Right cardiac atrium (tissue), 5 donors: ENCODE results near the gene FOXP1. TPM values are rescaled to one million over a fixed set of nuclear protein-coding genes. Genes with fewer than 3 reads are reported as not detected.

Source experiments
- ATAC-seq, 2 donors: fragments of 200-7000 bp; cut with Tn5 transposase; one replicate each; pipeline versions ENCODE4 v1.8.0 to v1.9.1; 2020; ENCODE audit warnings: moderate library complexity in 2 of 2, mild to moderate bottlenecking in 1 of 2
- DNase-seq, 3 donors: peaks; one replicate each; pipeline ENCODE4 v3.0.0-alpha.2; 2020
- H3K27ac ChIP-seq: one replicate; pipeline ENCODE4 v1.5.1; 2013; ENCODE audit warnings: mild to moderate bottlenecking, low read length, control low read depth, moderate library complexity
- H3K27me3 ChIP-seq: one replicate; pipeline ENCODE4 v1.6.1; 2013; ENCODE audit not compliant: control insufficient read depth, insufficient read depth
- H3K4me1 ChIP-seq: one replicate; pipeline ENCODE4 v1.6.1; 2013; ENCODE audit warnings: low read length; ENCODE audit not compliant: control insufficient read depth, insufficient read depth
- H3K4me3 ChIP-seq: one replicate; pipeline ENCODE4 v1.5.1; 2013; ENCODE audit warnings: low read length, control low read depth
- H3K9me3 ChIP-seq: one replicate; pipeline ENCODE4 v1.6.1; 2013; ENCODE audit warnings: low read length; ENCODE audit not compliant: control insufficient read depth
- WGBS: extraction: QIAGEN DNeasy Blood & Tissue Kit; methylation state at CpG from one replicate; pipeline ENCODE4 v1.1.7; 2013; 5-methylcytosine and 5-hydroxymethylcytosine counted together
- intact Hi-C, 4 donors: fragments of 100-400 bp; cut with DNase I; formaldehyde crosslinking; loops; one replicate each; pipeline versions ENCODE4 v1.11.0 to v1.14.0; 2022 to 2023
- polyA plus RNA-seq: library from polyadenylated mRNA; stranded (reverse); fragments of 200-250 nt; gene quantifications from one replicate; pipeline ENCODE4 v1.2.3, GENCODE V29; 2013
- total RNA-seq, 4 donors: library from RNA; stranded (reverse); fragmentation: NEBNext Ultra II Directional; extraction: Animal tissue kit (Norgen Biotek cat#: 25700); gene quantifications; one replicate each; pipeline ENCODE4 v1.2.1, GENCODE V29; 2021
- donor health status: healthy with polysubstance abuse.
- donor health status: DM: no; HTN: yes; CAD: no.
- donor health status: DM: no; HTN: no; CAD: no.
- donor health status: DM: no; HTN: yes; CAD: no; lungs with severe emphysema.
- donor health status: DM: yes; HTN: yes; CAD: no.

The FOXP1 gene
- total and polyA plus RNA-seq, 5 donors, result 13.6 to 63.4 (median 57.4) TPM

DNA sequence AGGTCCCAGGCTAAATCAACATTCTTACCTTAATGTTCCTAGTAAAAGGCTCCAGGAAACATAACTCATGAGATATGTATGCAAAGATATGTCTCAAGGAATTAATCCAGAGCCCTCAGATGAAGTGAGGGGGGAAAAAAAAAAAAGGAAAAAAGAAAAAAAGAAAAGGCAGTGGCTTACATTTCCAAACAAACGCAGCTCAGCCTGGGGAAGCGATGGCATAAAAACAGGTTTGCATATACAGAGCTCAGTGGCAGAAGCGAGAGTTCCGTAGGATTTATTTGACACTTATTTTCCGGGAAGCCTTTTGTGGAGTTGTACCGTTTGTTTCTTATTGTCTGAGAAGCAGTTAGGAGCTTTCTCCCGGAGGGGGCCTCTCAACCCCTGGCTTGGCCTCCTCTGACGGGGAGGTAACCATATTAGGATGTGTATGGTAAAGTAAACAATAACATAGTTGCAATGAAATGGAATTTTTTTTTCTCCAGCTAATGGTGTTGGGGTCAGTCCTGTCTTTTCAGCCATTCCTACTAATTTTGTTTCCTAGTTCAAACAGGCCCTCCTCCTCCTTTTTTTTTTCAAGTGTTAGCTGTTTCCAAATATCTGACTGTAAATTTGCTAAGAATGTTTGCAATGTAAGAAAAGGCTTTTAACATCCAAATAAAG is 338.6 kb downstream of the FOXP1 start:
- Histone ChIP-seq H3K9me3 (no peaks in the 10 kb centered on the region), H3K27me3 (no peaks in the 10 kb centered on the region), H3K27ac (peak overlapping the region; percentile 83), H3K4me3 (peak overlapping the region; percentile 47), H3K4me1 (peaks cover 11% of the 10 kb centered on the region)
- WGBS, result 29% methylated on average over 8 of the region's 8 CpGs
- no peak for DNase-seq
- intact Hi-C loops, result loop anchor here in 1 of 4 donors (5.0 to 10.0 kb wide), 2 partner anchors 110 to 337 kb away; partner anchors contain the start of gene FOXP1
- ATAC-seq, result peak; percentile 23 to 34

- 53% methylated on average over 9 of the region's 9 CpGs for WGBS
Measured at GRCh38 chr3:71244153-71244825, 339.2 kb downstream of the FOXP1 start.

DNA sequence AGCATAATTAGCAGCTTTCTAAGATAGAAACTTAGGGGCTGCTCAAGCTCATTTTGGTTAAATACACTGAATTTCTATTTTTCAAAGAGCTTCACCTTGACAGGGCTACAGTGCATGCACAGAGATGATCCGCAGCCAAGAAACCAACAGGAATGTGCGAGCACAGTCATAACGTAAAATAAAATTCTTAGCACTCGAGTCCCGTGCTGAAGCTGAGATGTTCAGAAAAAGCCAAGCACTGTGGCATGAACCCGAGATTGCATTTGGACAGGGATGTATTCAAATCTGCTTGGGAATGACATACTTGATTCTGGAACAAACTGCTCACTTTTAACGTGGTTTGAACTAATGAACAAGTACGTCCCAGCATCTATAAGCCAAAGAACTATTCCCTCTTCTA is 340.3 kb downstream of the FOXP1 start:
- intact Hi-C loops, result loop anchor here in 1 of 4 donors (10.0 kb wide), 1 partner anchor 108 kb away; no protein-coding TSS in a partner anchor
- DNase-seq (no peak), ATAC-seq (no peak)
- Histone ChIP-seq H3K4me1 (peaks cover 7% of the 10 kb centered on the region), H3K27me3 (no peaks in the 10 kb centered on the region), H3K27ac (no peak overlapping the region), H3K4me3 (no peak overlapping the region), H3K9me3 (no peaks in the 10 kb centered on the region)
- WGBS, result 67% methylated on average over 8 of the region's 8 CpGs

More at GRCh38 chr3:71244153-71244825, 339.2 kb downstream of the FOXP1 start:
- Histone ChIP-seq H3K9me3 (no peaks in the 10 kb centered on the region), H3K4me3 (peak overlapping the region; percentile 47), H3K27ac (peak overlapping the region; percentile 75), H3K4me1 (peaks cover 7% of the 10 kb centered on the region), H3K27me3 (no peaks in the 10 kb centered on the region)
- intact Hi-C loops, result loop anchor here in 1 of 4 donors (10.0 kb wide), 1 partner anchor 109 kb away; no protein-coding TSS in a partner anchor
- ATAC-seq, result peak; percentile 59 to 64
- DNase-seq, result peak in 1 of 3 donors; percentile 59

DNA sequence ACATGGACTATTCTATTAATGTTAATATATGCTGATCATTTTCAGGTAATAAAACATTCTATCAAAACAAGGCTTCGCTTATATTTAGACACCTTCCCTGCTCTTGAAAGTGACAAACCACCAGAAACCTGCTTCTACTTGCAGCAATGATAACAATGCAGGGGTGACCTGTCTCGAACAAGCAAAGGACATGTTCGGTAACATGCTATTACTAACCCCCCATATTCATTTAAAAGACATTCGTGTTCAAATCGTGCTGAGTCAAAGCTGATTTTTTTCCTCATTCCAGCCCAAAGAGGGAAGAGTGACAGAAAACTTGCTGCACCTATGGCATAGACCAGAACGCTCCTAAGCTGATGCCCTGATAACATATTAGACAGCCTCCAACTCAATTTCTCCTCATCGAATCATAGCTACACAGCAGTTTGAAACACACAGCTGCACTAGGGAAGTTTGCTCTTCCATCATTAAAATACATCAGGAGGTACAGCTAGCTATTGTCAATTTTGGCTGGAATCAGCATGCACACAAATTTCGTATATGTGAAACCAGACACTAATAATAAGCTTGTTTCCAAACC is 341.5 kb downstream of the FOXP1 start:
- no peak overlapping the region for H3K4me3 ChIP-seq

DNA sequence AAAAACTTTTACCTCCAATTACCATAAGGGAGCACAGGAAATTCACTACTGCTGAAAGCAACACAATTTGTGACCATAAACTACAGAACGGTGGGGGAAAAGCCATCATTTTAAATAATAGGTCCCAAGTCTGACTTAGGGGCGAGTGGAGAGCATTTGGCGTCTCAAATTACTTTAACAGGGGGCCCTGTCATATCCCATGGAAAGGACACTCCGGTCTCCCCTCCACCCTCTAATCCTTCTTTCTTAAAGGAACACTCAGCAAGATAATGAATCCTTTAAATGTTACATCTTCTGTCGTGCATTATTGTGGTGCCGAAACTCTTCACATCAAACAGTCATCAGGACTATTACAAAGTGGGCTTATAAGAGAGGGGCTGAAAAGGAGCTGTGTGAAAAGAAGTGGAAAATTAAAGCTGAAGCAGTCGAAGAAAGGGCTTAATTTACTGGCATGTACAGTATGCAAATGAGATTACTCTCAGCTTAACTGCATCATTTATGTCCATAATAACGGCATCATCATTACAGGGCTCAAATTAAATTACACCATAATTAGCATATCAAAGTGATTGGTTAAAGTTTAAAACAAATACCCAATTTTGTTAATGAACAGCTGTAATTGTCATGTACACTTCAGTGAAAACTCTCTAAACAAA is 342.2 kb downstream of the FOXP1 start:
- intact Hi-C loops, result loop anchor here in 1 of 4 donors (10.0 kb wide), 1 partner anchor 107 kb away; no protein-coding TSS in a partner anchor
- no peaks in the 10 kb centered on the region for H3K27me3 ChIP-seq
- H3K27ac ChIP-seq, result no peak overlapping the region
- no peak overlapping the region for H3K4me3 ChIP-seq
- no peak for ATAC-seq
- WGBS, result 69% methylated on average over 8 of the region's 8 CpGs
- H3K4me1 ChIP-seq, result peaks cover 6% of the 10 kb centered on the region
- no peaks in the 10 kb centered on the region for H3K9me3 ChIP-seq
- no peak for DNase-seq

More for the DNA sequence above, 341.5 kb downstream of the FOXP1 start:
- Histone ChIP-seq H3K27me3 (no peaks in the 10 kb centered on the region), H3K4me1 (peaks cover 6% of the 10 kb centered on the region), H3K9me3 (no peaks in the 10 kb centered on the region), H3K27ac (no peak overlapping the region)
- ATAC-seq, result no peak
- intact Hi-C loops, result loop anchor here in 1 of 4 donors (10.0 kb wide), 1 partner anchor 107 kb away; no protein-coding TSS in a partner anchor
- DNase-seq, result no peak
- WGBS, result 74% methylated on average over 8 of the region's 8 CpGs

GRCh38 chr3:71240034-71240433 is 343.5 kb downstream of the FOXP1 start:
- 50% methylated on average over 8 of the region's 8 CpGs for WGBS
- peak; percentile 35 to 67 for ATAC-seq
- Histone ChIP-seq H3K4me1 (peaks cover 6% of the 10 kb centered on the region), H3K27me3 (no peaks in the 10 kb centered on the region), H3K4me3 (no peak overlapping the region), H3K9me3 (no peaks in the 10 kb centered on the region), H3K27ac (peak overlapping the region; percentile 16)
- intact Hi-C loops, result loop anchor here in 1 of 4 donors (10.0 kb wide), 1 partner anchor 105 kb away; no protein-coding TSS in a partner anchor
- DNase-seq, result no peak

- no peak overlapping the region for H3K4me3 ChIP-seq
- DNase-seq (no peak), ATAC-seq (no peak)
- H3K4me1 ChIP-seq, result peaks cover 6% of the 10 kb centered on the region
- WGBS, result 80% methylated on average over 4 of the region's 4 CpGs
- H3K9me3 ChIP-seq, result no peaks in the 10 kb centered on the region
- intact Hi-C loops, result no loop called here
- H3K27me3 ChIP-seq, result no peaks in the 10 kb centered on the region
- H3K27ac ChIP-seq, result no peak overlapping the region
Measured at GRCh38 chr3:71238355-71238757, 345.2 kb downstream of the FOXP1 start.

- 64% methylated on average over 5 of the region's 5 CpGs for WGBS
- no peaks in the 10 kb centered on the region for H3K9me3 ChIP-seq
- H3K4me1 ChIP-seq, result peaks cover 6% of the 10 kb centered on the region
- ATAC-seq (no peak), DNase-seq (no peak)
- intact Hi-C loops, result no loop called here
- no peaks in the 10 kb centered on the region for H3K27me3 ChIP-seq
- H3K4me3 ChIP-seq, result no peak overlapping the region
- H3K27ac ChIP-seq, result no peak overlapping the region
Measured at GRCh38 chr3:71237672-71238071, 345.9 kb downstream of the FOXP1 start.

GRCh38 chr3:71235846-71236245 is 347.7 kb downstream of the FOXP1 start:
- H3K4me1 ChIP-seq, result peaks cover 4% of the 10 kb centered on the region
- no peaks in the 10 kb centered on the region for H3K9me3 ChIP-seq
- intact Hi-C loops, result no loop called here
- WGBS, result 86% methylated on average over 3 of the region's 3 CpGs
- DNase-seq (no peak), ATAC-seq (no peak)
- no peaks in the 10 kb centered on the region for H3K27me3 ChIP-seq
- no peak overlapping the region for H3K4me3 ChIP-seq
- H3K27ac ChIP-seq, result no peak overlapping the region

DNA sequence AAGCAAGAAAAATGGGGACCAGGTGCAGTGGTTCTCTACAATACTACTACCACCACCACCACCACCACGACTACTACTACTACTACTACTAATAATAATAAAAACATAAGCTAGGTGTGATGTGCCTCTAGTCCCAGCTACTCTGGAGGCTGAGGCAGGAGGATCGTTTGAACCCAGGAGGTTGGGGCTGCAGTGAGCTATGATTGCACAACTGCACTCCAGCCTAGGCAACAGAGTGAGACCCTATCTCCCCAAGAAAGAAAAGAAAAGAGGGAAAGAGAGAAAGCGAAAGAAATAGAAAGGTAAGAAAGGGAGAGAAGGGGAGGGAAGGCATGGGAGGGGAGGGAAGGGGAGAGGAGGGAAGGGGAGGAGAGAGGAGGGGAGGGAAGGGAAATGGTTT is 350.6 kb downstream of the FOXP1 start:
- no peak overlapping the region for H3K27ac ChIP-seq
- WGBS, result 97% methylated on average over 3 of the region's 3 CpGs
- ATAC-seq (no peak), DNase-seq (no peak)
- H3K27me3 ChIP-seq, result no peaks in the 10 kb centered on the region
- intact Hi-C loops, result no loop called here
- peaks cover 2% of the 10 kb centered on the region for H3K4me1 ChIP-seq
- no peaks in the 10 kb centered on the region for H3K9me3 ChIP-seq
- H3K4me3 ChIP-seq, result no peak overlapping the region
